Fibroblast of the aortic adventitia (primary cell): ENCODE results near the gene C20orf204. TPM values are rescaled to one million over a fixed set of nuclear protein-coding genes. Genes with fewer than 3 reads are reported as not detected.
A peak's percentile ranks its signal among the peaks of the same experiment; 100 is the strongest.

Source experiments
- DNase-seq: peaks from one replicate; pipeline ENCODE4 v3.0.0-alpha.2; 2010; ENCODE audit warnings: low read depth
- H3K4me3 ChIP-seq: 2 replicates; pipeline ENCODE4 v1.5.1; 2011; ENCODE audit warnings: low read depth, mild to moderate bottlenecking, control low read depth, low read length, moderate library complexity
- total RNA-seq: library from RNA; depleted of rRNA; stranded (reverse); fragments of >200 nt; gene quantifications from 2 replicates; pipeline ENCODE4 v1.2.3, GENCODE V29; 2012; ENCODE audit warnings: low replicate concordance
- TF ChIP-seq, protein P1 (sequence below): IDR thresholded peaks from 2 replicates; pipeline ENCODE4 v1.5.1; 2011; ENCODE audit warnings: mild to moderate bottlenecking, low read length, control low read depth, inconsistent platforms; ENCODE audit not compliant: insufficient read depth

The C20orf204 gene
- total RNA-seq, 1 donor = 1.6 TPM

DNA sequence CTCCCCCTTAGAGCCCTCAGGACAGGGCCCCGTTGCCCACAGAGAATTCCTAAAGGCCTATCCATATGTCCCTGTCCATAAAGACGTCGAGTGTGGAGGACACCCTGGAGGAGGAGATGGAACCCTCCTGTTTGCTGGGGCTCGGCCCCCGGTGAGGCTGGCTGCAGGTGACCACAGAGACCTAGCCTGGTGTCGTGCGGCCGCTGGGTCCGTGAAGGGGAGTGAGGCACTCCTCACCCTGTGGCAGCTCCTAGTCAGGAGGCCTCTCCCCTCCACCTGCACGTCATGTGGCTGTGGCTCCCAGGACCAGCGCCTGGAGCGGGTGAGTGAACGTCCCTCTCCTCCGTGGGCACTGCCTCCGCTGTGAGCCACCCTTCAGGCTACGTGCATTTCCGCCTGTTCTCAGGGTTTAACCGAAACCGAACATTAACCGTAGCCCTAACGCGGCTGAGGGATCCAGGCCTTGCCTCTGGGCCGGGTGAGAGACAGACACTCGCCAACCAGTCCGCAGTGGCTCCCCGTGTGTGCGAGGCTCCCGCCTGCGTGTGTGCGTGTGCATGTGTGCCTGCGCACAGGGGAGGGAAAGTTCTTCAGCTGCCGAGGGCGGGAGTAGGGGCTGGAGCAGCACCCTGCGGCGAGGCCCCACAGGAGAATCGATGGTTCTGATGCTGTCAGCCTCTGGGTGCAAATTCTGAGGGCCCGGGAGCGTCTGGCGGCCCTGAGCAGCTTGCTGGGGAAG lies 21.1 kb downstream of the C20orf204 start:
- DNase-seq = no peak
- H3K4me3 ChIP-seq = no peak overlapping the region
- TF ChIP-seq, protein P1, sequence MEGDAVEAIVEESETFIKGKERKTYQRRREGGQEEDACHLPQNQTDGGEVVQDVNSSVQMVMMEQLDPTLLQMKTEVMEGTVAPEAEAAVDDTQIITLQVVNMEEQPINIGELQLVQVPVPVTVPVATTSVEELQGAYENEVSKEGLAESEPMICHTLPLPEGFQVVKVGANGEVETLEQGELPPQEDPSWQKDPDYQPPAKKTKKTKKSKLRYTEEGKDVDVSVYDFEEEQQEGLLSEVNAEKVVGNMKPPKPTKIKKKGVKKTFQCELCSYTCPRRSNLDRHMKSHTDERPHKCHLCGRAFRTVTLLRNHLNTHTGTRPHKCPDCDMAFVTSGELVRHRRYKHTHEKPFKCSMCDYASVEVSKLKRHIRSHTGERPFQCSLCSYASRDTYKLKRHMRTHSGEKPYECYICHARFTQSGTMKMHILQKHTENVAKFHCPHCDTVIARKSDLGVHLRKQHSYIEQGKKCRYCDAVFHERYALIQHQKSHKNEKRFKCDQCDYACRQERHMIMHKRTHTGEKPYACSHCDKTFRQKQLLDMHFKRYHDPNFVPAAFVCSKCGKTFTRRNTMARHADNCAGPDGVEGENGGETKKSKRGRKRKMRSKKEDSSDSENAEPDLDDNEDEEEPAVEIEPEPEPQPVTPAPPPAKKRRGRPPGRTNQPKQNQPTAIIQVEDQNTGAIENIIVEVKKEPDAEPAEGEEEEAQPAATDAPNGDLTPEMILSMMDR = no peak

DNA sequence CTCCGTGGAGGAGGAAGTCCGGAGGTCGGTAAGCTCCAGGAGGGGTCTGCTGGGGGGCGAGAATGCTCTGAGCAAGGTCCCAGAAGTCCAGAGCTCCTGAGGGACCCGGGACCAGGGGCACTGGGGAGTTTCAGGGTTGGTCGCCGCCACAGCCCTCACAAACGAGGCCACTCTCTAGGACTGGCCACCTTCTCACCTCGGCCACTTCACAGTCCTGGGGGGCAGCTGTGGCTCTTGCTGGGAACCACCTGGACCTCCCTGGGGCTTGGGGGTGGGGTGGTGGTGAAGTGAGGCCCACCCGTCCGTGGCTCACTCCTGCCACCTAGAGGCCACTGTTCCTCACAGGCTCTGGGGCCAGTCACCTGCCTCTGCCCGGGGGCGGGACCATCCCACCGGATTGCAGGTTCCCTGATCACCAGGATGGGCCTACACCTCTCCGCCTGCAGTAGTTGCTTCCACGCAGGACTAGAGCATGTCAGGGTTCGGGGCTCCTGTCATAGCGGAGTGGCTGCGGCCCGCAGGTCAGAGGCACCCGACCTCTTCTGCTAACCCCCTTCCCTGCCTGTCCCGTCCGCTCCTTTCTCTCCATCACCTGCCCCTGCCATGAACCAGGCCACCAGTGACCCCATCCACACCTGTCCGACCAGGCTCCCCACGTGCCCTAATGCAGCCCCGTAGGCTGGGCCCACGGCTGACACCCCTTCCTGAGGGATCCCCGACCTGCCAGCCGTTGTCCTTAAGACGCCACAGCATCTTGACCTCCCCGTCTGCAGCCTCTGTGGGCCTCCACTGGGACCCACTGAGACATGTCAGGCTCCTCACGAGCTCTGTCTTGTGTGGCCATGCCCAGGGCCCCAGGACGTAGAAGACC lies 21.9 kb downstream of the C20orf204 start:
- DNase-seq = peak; percentile 59
- TF ChIP-seq, protein P1 = peak; percentile 93
- no peak overlapping the region for H3K4me3 ChIP-seq

DNA sequence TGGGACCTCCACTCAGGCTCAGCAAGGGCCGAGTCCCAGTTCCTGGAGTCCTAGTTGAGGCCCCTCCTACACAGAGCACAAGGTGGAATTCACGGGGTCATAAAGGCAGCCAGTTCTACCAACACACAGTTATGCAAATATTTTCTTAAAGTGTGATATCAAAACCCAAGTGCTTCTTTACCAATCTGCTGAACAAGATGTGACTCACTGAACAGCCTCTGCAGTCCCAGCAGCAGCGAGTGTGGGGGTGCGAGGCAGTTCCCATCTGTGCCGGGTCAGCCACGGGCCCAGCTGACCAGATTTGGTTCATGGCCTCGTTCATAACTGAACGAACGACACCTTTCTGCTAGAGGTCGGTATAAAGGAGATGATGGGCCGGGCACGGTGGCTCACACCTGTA lies 22.6 kb downstream of the C20orf204 start:
- no peak for DNase-seq
- H3K4me3 ChIP-seq = no peak overlapping the region
- TF ChIP-seq, protein P1 = no peak

DNA sequence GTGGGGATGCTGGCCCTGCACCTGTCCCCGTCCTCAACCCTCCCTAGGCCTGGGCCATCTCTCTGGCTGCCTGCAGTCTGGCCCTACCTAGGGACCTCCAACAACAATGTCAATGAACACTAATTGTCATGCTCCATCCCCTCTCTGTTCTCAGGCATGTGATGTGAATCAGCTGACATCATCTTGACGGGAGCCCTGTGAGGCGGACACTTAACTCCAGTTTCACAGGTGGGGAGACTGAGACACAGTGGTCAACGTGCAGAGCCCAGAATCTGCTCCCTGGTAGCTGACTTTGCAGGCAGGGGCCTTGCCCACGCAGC lies 26.3 kb downstream of the C20orf204 start:
- no peak for DNase-seq
- peak overlapping the region; percentile 74 for H3K4me3 ChIP-seq
- TF ChIP-seq, protein P1 = no peak

DNA sequence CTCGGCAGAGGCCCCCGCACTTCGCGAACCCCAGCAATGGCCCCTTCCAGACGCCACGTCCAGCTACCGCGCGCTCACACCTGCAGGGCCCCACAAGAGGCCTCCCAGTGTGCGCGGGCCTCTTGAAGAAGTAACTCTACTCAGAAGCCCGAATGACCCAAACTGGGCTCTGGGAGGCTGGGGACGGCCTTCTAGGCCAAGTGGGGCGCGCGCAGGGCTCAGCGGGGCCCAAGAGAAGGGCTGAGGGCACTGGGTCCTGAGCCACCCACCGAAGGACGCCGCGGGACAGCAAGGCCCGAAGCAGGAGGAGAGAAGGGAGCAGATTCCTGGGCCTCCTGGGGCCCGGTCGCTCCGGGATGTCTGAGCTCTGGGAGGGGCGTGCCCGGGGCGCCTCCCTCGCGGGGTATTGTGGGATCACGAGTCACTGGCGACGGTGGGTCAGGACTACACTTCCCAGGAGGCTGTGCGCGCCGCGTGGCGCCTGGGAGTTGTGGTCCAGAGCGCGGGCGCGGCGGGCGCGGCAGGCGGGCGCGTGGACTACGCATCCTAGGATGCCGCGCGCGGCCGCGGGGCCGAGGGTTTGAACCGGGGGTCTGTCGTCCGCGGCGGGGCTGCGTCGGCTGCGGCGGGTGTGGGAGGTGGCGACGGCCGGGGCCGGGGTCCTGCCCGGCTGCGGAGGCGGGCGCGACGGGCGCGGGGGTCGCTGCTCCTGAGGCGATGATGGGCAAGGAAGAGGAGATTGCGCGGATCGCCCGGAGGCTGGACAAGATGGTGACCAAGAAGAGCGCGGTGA lies 26.8 kb downstream of the C20orf204 start, which contains the start of gene TCEA2:
Gene TCEA2, plus strand, starts transcription at position 603 of the 793 bp plus-strand sequence. Its CDS starts 115 bp downstream, at position 718.
- H3K4me3 ChIP-seq = peak within 1 kb of the TSS; percentile 88
- TF ChIP-seq, protein P1 = no peak
- peak; percentile 94 for DNase-seq

DNA sequence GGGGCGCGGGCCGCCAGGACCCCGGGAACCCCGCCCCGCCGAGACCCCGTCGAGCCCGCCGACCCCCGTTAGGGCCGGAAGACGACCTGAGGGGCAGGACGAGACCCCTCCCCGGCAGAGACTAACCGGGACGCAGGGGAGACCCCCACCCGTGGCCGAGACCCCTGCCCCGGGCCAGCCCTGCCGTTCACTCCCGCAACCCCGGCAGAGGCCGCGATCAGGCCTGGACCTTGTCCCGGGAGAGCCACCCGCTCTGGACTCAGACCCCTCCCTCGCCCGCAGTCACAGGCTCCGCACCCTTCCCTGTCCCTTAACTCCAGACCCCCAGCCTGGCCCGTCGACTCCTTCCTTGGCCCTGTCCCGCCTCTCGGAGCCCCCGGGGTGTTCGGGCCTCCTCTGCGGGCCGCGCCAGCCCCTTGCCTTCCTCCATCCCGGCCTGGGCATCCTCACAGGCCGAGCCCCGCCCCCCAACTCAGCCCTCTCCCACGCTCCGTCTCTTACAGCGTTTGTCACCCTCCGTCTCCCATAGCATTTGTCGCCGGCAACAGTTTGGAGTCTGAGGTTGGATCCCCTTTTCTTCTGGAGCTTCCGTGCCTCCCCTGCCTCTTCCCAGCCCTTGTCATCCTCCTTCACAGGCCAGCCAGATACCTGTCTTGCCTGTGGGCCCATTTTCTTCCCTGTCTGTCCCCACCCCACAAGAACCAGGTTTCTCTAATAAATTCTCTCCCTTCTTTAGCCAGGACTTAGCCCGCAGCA lies 27.6 kb downstream of the C20orf204 start:
- no peak for DNase-seq

More for the DNA sequence above, 27.6 kb downstream of the C20orf204 start:
- peak overlapping the region; percentile 88 for H3K4me3 ChIP-seq
- TF ChIP-seq, protein P1 = no peak
